K562 (cell line): ENCODE data around the gene NTPCR. TPM values are rescaled to one million over a fixed set of nuclear protein-coding genes. Genes with fewer than 3 reads are reported as not detected.

Source experiments
- ATAC-seq: fragments of 200-7000 bp; cut with Tn5 transposase; 3 replicates; pipeline ENCODE4 v1.9.1; 2020; ENCODE audit warnings: moderate library complexity
- BruUV-seq: library from RNA; stranded (reverse); fragments of 400-500 nt; replicated peaks from 2 replicates; lab custom pipeline; 2021; lab: Mats Ljungman, UMichigan
- CTCF ChIA-PET: fragments of 300-600 bp; formaldehyde crosslinking; extraction: SDS; loops from one replicate; lab custom pipeline; 2021; ENCODE audit warnings: low intra/inter-chr PET ratio; lab: Yijun Ruan, JAX
- POLR2A ChIA-PET: fragments of 300-600, 350-650 bp; sonication (Branson Sonifier 250); formaldehyde crosslinking; extraction: SDS; loops from one replicate; lab custom pipeline; 2021; ENCODE audit warnings: antibody characterized with exemption, inconsistent platforms; lab: Yijun Ruan, JAX
- DNase-seq, 4 experiments: peaks; one replicate each; pipeline versions ENCODE4 v3.0.0 to v3.0.0-alpha.2; 2011 to 2018; ENCODE audit warnings: low spot score in 3 of 4, mixed read lengths in 3 of 4; ENCODE audit errors: extremely low read depth in 1 of 4
- FAIRE-seq: peaks from 2 replicates; lab custom pipeline; 2011; peaks lifted over from hg19 to GRCh38; lab: Jason Lieb, UNC
- H2AFZ ChIP-seq: 2 replicates; pipeline ENCODE4 v1.6.0; 2011; ENCODE audit warnings: low read depth, low read length, control low read depth, inconsistent platforms
- H3K27ac ChIP-seq: fragments of 200-600 bp; 3 replicates; pipeline ENCODE4 v1.8.0; 2011; ENCODE audit warnings: low read depth, mild to moderate bottlenecking, control low read depth, inconsistent platforms, low read length, moderate library complexity, mixed read lengths; ENCODE audit errors: extremely low read depth
- H3K27me3 ChIP-seq, 2 experiments: fragments of 300-600 bp in 1 of 2; 2 replicates in 1 of 2; 3 replicates in 1 of 2; pipeline versions ENCODE4 v1.6.0 to v1.8.0; 2011; ENCODE audit warnings: inconsistent platforms in 2 of 2, low read length in 2 of 2, mild to moderate bottlenecking in 1 of 2, mixed read lengths in 1 of 2, moderate library complexity in 1 of 2; ENCODE audit not compliant: control insufficient read depth in 2 of 2, insufficient read depth in 2 of 2
- H3K36me3 ChIP-seq: fragments of 300-600 bp; 3 replicates; pipeline ENCODE4 v1.8.0; 2011; ENCODE audit warnings: mild to moderate bottlenecking, low read length, inconsistent platforms; ENCODE audit not compliant: control insufficient read depth, insufficient read depth
- H3K4me1 ChIP-seq, 2 experiments: fragments of 200-600 bp in 1 of 2; replicated peaks in 1 of 2; 2 replicates in 1 of 2; 3 replicates in 1 of 2; pipeline versions ENCODE4 v1.5.1 to v1.8.0; 2011; ENCODE audit warnings: inconsistent platforms in 2 of 2, low read length in 2 of 2, mild to moderate bottlenecking in 1 of 2, mixed read lengths in 1 of 2, moderate library complexity in 1 of 2; ENCODE audit not compliant: control insufficient read depth in 2 of 2, insufficient read depth in 2 of 2
- H3K4me2 ChIP-seq: 2 replicates; pipeline ENCODE4 v1.6.1; 2011; ENCODE audit warnings: low read length, control low read depth, inconsistent platforms, mixed read lengths; ENCODE audit not compliant: insufficient read depth
- H3K4me3 ChIP-seq: fragments of 200-600 bp; sonication (generic), shearing (Covaris generic); 2 replicates; pipeline ENCODE4 v1.5.1; 2016; ENCODE audit warnings: control low read depth, inconsistent platforms
- H3K79me2 ChIP-seq: fragments of 200-600 bp; 3 replicates; pipeline ENCODE4 v1.8.0; 2011; ENCODE audit warnings: low read length, inconsistent platforms; ENCODE audit not compliant: control insufficient read depth, insufficient read depth
- H3K9ac ChIP-seq, 2 experiments: 2 replicates each; pipeline versions ENCODE4 v1.6.0 to v1.6.1; 2011; ENCODE audit warnings: low read depth in 2 of 2, low read length in 2 of 2, control low read depth in 1 of 2, inconsistent platforms in 1 of 2, mild to moderate bottlenecking in 1 of 2, mixed read lengths in 1 of 2; ENCODE audit not compliant: insufficient read depth in 1 of 2
- H3K9me1 ChIP-seq: one replicate; pipeline ENCODE4 v1.6.0; 2011; ENCODE audit warnings: inconsistent platforms, mild to moderate bottlenecking, low read length, moderate library complexity; ENCODE audit not compliant: control insufficient read depth, insufficient read depth
- H3K9me3 ChIP-seq: replicated peaks from 2 replicates; pipeline ENCODE4 v1.5.1; 2011; ENCODE audit warnings: low read depth, low read length, inconsistent platforms; ENCODE audit not compliant: control insufficient read depth, insufficient read depth
- H4K20me1 ChIP-seq: replicated peaks from 2 replicates; pipeline ENCODE4 v1.6.1; 2011; ENCODE audit warnings: low read length, inconsistent platforms, mixed read lengths; ENCODE audit not compliant: control insufficient read depth, insufficient read depth
- AFF4 ChIP-seq: sonication (generic); formaldehyde crosslinking; IDR thresholded peaks from 2 replicates; pipeline ENCODE4 v1.8.0; 2023; ENCODE audit warnings: mild to moderate bottlenecking, missing genetic modification reagents
- DEAF1 ChIP-seq: fragments of 450-650 bp; formaldehyde crosslinking; IDR thresholded peaks from 2 replicates; pipeline ENCODE4 v1.4.0; 2020; ENCODE audit warnings: mild to moderate bottlenecking, moderate library complexity
- LCOR ChIP-seq: sonication (generic); formaldehyde crosslinking; IDR thresholded peaks from 2 replicates; pipeline ENCODE4 v1.8.0; 2022; ENCODE audit warnings: mild to moderate bottlenecking, missing genetic modification reagents
- PKNOX1 ChIP-seq: fragments of 450-650 bp; IDR thresholded peaks from 2 replicates; pipeline ENCODE4 v1.6.1; 2016
- RCOR1 ChIP-seq, 2 experiments: IDR thresholded peaks; 2 replicates each; pipeline ENCODE4 v1.6.1; 2012; ENCODE audit warnings: low read depth in 2 of 2, low read length in 2 of 2, borderline replicate concordance in 1 of 2, improper control_type of control experiment in 1 of 2
- SAFB2 ChIP-seq: fragments of 200-400 bp; formaldehyde crosslinking; IDR thresholded peaks from 2 replicates; pipeline ENCODE4 v1.6.1; 2018; ENCODE audit warnings: borderline replicate concordance, low read length, low read depth, moderate library complexity; ENCODE audit not compliant: severe bottlenecking
- SUPT5H ChIP-seq: fragments of 450-650 bp; IDR thresholded peaks from 2 replicates; pipeline ENCODE4 v1.6.1; 2016
- WGBS: fragments of 100-300 bp; shearing (Covaris generic); methylation state at CpG from one replicate; pipeline ENCODE4 v1.1.6; 2016; ENCODE audit warnings: low coverage, mixed read lengths; ENCODE audit not compliant: insufficient coverage; ENCODE audit errors: missing lambda C conversion rate; 5-methylcytosine and 5-hydroxymethylcytosine counted together
- in situ Hi-C: fragments of 300-500 bp; cut with MboI; formaldehyde crosslinking; loops from 4 replicates; pipeline ENCODE4 v1.15.0; 2018; ENCODE audit warnings: inconsistent platforms, mixed read lengths
- intact Hi-C: fragments of 100-400 bp; cut with micrococcal nuclease; formaldehyde crosslinking; loops from 2 replicates; pipeline ENCODE4 v1.14.2; 2022
- polyA plus RNA-seq, 8 experiments: library from polyadenylated mRNA; depleted of rRNA in 4 of 8; stranded (reverse) in 5 of 8; unstranded in 3 of 8; fragments of >200 nt; fragmentation: Nextera tagmentation in 2 of 8; fragmentation: Illumina TruSeq in 1 of 8; extraction: Ambion mirVana in 2 of 8; extraction: Trizol in 1 of 8; gene quantifications; 2 replicates each; pipeline versions ENCODE4 v1.2.1 to v1.2.3, GENCODE V29; 2011 to 2014; ENCODE audit warnings: inconsistent platforms in 1 of 8, missing spikeins in 1 of 8
- total RNA-seq, 7 experiments: library from RNA; depleted of rRNA in 6 of 7; stranded (reverse); fragments of >200 nt in 6 of 7; fragmentation: Illumina TruSeq in 2 of 7; extraction: Trizol in 2 of 7; gene quantifications; 2 replicates each; pipeline versions ENCODE4 v1.2.1 to v1.2.3, GENCODE V29; 2011 to 2021; ENCODE audit warnings: low replicate concordance in 1 of 7
- TF ChIP-seq, protein P1 (sequence below), 3 experiments: IDR thresholded peaks in 2 of 3; conservative IDR thresholded peaks in 1 of 3; 2 replicates each; pipeline ENCODE4 v1.5.1; 2011 to 2012; ENCODE audit warnings: low read length in 3 of 3, mild to moderate bottlenecking in 3 of 3, control low read depth in 2 of 3, improper control_type of control experiment in 1 of 3, inconsistent platforms in 1 of 3, low read depth in 1 of 3, mixed read lengths in 1 of 3, moderate library complexity in 1 of 3; ENCODE audit not compliant: insufficient read depth in 2 of 3
- TF ChIP-seq, protein P2 (sequence below): fragments of 450-650 bp; IDR thresholded peaks from 2 replicates; pipeline ENCODE4 v1.6.1; 2016; ENCODE audit warnings: missing biosample characterization, missing genetic modification characterization

NTPCR gene
- total and polyA plus RNA-seq, 9 of the 15 experiments (the other 6 are each of a cell fraction or from before 2014, with no cell fraction given): 19.3 to 105 (median 48.8) TPM

DNA sequence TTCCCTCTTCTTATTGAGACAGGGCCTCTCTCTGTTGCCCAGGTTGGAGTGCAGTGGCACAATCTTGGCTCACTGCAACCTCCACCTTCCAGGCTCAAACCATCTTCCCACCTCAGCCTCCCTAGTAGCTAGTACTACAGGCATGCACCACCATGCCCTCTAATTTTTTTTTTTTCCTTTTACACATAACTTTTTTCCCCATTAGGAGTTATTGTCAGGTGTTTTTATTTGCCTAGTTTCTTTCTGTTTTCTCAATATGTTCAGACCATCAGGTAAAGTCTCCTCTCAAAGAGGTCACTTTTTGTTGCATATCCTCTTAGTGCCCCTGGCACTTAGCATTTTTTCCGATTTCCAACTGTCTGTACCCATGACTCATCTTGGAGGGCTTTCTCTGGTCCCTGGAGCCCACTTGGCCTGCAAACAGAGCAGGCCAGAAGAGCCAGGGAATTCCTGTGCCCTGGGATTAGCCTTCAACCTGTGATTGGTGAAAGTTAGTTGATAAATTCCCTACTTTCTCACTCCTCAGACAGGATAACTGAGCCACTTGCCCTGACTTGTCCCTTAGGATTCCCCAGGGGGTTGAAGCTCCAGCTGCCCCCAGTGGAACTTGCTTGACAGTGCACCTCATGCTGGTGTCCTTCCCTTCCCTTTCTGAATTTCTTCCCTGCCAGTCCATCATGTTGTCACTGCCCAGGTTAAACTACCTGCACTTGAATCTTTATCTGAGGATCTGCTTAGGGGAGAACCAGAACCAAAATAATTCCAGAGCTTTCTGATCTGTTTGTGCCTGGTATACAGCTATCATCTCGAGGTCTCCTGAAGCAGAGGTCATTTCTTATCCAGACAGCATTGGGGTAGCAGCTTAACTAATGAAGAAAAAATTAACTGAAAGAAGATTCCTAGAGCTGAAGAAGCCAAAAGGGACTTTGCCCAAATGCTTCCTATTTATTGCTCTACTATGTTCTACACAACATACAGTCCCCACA lies 2.4 kb downstream of the NTPCR start:
- Histone ChIP-seq H3K9me3 (no peaks in the 10 kb centered on the region), H3K36me3 (peaks cover 17% of the 10 kb centered on the region; the same call in 2 of the 3 replicates), H2AFZ (no peak overlapping the region), H3K9me1 (no peaks in the 10 kb centered on the region), H3K4me1 (peaks cover 9 to 10% of the 10 kb centered on the region in 2 experiments; a peak in 3 of 5 replicates), H4K20me1 (0 out of 2 replicates have a peak, but pooled peaks cover 4% of the 10 kb centered on the region), H3K4me3 (no peak overlapping the region), H3K27ac (no peak overlapping the region), H3K79me2 (peaks cover 28% of the 10 kb centered on the region), H3K9ac (no peak overlapping the region), H3K27me3 (no peaks in the 10 kb centered on the region), H3K4me2 (no peak overlapping the region)
- CTCF ChIA-PET: no interaction called here
- FAIRE-seq (peak; percentile 92), DNase-seq (peak; percentile 68 to 73 (median 71)), ATAC-seq (peak; percentile 78)
- BruUV-seq: no TSS peak
- POLR2A ChIA-PET: interaction anchor here (0.6 to 0.9 kb wide), 3 partner anchors 54 to 1209 kb away, joined by 3 read pairs; no protein-coding TSS in a partner anchor
- intact Hi-C loops: loop anchor here (10.0 kb wide), 1 partner anchor 318 kb away; the partner anchor contains the start of gene SIPA1L2
- in situ Hi-C loops: no loop called here
- WGBS: 96% methylated on average over 2 of the region's 2 CpGs
- TF ChIP-seq DEAF1 (CRISPR knock-in tag): peak; percentile 30; the same call in 1 of the 2 replicates
- TF ChIP-seq, protein P1, sequence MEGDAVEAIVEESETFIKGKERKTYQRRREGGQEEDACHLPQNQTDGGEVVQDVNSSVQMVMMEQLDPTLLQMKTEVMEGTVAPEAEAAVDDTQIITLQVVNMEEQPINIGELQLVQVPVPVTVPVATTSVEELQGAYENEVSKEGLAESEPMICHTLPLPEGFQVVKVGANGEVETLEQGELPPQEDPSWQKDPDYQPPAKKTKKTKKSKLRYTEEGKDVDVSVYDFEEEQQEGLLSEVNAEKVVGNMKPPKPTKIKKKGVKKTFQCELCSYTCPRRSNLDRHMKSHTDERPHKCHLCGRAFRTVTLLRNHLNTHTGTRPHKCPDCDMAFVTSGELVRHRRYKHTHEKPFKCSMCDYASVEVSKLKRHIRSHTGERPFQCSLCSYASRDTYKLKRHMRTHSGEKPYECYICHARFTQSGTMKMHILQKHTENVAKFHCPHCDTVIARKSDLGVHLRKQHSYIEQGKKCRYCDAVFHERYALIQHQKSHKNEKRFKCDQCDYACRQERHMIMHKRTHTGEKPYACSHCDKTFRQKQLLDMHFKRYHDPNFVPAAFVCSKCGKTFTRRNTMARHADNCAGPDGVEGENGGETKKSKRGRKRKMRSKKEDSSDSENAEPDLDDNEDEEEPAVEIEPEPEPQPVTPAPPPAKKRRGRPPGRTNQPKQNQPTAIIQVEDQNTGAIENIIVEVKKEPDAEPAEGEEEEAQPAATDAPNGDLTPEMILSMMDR (IDR thresholded peaks at IDR 0.05 in 2 of 3, conservative IDR thresholded peaks at IDR 0.05 in 1 of 3; ENCODE audit: insufficient read depth in 2 of 3, low read depth in 1 of 3, low read length in 3 of 3): peak; percentile 65 to 81 (median 69)
- no peak for TF ChIP-seq SAFB2
- no peak for TF ChIP-seq LCOR (CRISPR knock-in tag)
- TF ChIP-seq, protein P2, sequence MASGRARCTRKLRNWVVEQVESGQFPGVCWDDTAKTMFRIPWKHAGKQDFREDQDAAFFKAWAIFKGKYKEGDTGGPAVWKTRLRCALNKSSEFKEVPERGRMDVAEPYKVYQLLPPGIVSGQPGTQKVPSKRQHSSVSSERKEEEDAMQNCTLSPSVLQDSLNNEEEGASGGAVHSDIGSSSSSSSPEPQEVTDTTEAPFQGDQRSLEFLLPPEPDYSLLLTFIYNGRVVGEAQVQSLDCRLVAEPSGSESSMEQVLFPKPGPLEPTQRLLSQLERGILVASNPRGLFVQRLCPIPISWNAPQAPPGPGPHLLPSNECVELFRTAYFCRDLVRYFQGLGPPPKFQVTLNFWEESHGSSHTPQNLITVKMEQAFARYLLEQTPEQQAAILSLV: no peak
- TF ChIP-seq SUPT5H: no peak
- 0 out of 4 replicates have a peak, but pooled peaks of 1 of the 2 experiments have one; percentile 8 for TF ChIP-seq RCOR1 (IDR thresholded peaks at IDR 0.05; ENCODE audit: borderline replicate concordance in 1 of 2, low read depth in 2 of 2, low read length in 2 of 2)
- no peak for TF ChIP-seq AFF4 (CRISPR knock-in tag)
- TF ChIP-seq PKNOX1: peak; percentile 41; the same call in 1 of the 2 replicates
